ENCODE data around the gene GRM4.

Gene GRM4

GRCh38 chr6:34082864-34083626, 62.8 kb downstream of the GRM4 start:
- no peak for DNase-seq

GRCh38 chr6:34082348-34082747, 63.5 kb downstream of the GRM4 start:
- no peak for DNase-seq

GRCh38 chr6:34080357-34080756, 65.5 kb downstream of the GRM4 start:
- no peak for DNase-seq

- no peak for DNase-seq
Observed at GRCh38 chr6:34079899-34080298, 66.0 kb downstream of the GRM4 start.

DNA sequence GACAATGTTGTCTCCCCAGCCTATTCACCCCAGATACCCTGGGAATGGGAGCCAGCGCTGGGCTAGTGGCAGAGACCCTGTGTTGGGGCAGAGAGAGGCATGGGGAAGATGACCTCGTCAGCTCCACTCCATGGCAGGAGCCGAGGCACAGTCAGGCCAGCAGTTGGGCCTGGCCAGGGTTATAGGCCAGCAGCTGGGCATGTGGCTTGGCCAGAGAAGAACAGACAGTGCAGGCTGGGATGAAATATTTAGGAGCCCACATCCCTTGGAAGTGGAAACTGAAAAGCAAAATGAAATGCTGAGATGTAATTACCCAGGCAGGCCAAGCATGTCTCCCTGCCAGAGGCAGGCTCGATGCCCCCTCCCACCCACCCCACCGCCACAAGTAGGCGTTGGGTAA, 70.0 kb downstream of the GRM4 start:
- DNase-seq, result no peak

GRCh38 chr6:34074064-34074742, 71.7 kb downstream of the GRM4 start:
- no peak for DNase-seq

- no peak for DNase-seq
Observed at GRCh38 chr6:34073540-34073939, 72.3 kb downstream of the GRM4 start.

DNA sequence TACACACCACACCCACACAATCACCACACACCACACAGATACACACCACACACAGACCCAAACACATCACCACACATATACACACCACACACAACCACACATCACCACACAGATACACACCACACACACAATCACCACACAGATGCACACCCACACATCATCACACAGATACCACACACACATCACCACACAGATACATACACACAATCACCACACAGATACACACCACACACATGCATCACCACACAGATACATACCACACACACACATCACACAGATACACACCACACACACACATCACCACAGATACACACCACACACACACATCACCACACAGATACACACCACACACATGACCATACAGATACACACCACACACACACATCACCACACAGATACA, 73.2 kb downstream of the GRM4 start:
- DNase-seq, result no peak

GRCh38 chr6:34071884-34072379, 74.0 kb downstream of the GRM4 start:
- DNase-seq, result no peak

GRCh38 chr6:34071136-34071883, 74.6 kb downstream of the GRM4 start:
- DNase-seq, result no peak

DNA sequence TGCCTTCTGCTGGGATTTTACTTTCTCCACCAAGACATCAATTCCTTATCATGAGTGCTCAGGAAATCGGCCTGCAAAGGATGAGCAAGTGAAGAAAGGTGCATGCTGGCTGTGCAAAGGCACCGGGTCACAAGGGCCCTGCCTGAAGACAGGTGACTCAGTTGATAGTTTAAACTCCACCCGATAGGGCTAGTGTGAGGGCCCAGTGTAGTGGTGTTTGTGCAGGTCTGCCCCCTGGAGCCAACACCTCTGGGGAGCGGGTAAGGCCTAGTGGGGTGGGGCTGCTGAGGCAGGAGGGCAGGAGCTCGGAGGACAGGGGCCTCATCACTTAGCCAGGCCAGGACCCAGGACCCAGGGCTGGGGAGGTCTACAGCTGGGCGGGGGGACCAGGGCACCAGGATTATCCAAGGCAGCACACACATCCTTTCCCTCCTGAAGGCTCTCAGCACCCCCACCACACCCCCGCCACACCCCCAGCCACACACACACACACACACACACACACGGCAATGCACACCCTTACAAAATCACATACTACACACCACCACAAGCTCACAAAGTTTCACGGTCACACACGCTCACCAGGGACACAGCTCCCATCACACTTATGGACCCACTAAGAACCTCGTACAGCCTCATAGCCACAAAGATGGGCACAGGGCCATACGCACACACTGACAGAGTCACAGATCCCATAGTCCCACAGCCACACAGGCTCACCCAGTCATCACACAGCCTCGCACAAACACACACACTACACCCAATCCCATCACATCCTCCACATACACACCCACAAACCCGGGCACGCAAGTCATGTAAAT, 75.4 kb downstream of the GRM4 start:
- no peak for DNase-seq

DNA sequence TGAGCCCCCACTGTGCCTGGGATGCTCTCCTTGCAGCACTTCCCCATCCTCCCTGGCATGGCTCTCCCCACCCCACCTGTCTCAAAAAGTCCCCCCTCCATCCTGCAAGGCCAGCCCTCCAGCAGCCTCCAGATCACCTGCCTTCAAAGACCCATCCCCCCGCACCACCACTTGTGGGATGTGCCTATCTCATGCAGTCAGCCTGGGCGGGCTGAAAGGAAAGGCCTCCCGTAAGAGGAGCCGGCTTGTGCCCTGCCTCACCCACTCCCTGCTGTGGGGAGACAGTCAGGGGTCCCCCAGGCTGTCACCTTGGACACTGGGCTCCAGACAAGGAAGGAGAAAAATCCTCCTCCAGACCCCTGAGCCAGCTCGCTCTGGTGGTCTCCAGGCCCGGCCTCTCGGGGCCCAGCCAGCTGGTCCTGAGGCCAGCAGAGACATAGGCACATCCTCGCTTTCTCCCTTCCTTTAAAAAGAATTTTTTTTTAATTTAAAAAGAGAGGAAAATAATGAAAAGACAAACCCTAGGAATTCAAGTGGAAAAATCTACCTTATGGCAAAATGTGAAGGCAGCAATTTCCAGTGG, 77.3 kb downstream of the GRM4 start:
- DNase-seq, result no peak

- DNase-seq, result no peak
Observed at GRCh38 chr6:34067814-34068213, 78.1 kb downstream of the GRM4 start.

GRCh38 chr6:34066772-34067770, 78.8 kb downstream of the GRM4 start:
- no peak for DNase-seq

- no peak for DNase-seq
Observed at GRCh38 chr6:34066218-34066571, 79.7 kb downstream of the GRM4 start.

DNA sequence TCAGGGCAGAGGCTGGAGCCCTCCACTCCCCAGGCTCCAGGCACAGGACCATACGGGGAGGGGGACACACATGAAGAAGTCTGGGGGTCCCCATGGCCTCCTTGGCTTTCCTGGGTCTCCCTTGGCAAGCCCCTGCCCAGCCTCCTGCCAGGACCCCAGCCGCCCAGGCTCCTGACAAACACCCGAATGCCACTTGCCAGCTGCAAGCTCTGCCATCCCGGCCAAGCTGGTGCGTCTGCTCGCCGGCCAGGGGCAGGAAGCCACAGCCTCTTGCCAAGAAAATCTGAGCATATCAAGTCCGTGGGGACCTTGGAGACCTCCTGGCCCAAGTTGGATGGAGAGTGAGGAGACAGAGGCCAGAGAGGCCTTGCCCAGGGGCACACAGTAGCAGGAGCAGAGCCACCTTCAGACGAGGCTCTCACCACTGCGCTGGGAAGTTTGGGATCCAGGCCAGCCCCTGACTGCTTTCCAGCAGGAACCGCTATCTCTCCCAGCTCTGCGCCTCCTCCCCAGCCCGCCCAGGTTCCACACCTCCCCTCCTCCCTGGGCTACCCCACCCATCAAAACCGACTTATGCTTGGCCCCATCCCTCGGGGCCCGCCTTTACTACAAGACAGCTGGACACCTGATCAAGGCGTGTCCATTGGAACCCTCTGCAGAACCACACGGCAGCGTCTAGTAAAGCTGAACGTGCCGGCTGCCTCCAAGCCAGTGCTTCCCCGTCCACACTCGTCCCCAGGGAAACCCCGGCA, 80.2 kb downstream of the GRM4 start:
- DNase-seq, result no peak

GRCh38 chr6:34064675-34065074, 81.2 kb downstream of the GRM4 start:
- no peak for DNase-seq

DNA sequence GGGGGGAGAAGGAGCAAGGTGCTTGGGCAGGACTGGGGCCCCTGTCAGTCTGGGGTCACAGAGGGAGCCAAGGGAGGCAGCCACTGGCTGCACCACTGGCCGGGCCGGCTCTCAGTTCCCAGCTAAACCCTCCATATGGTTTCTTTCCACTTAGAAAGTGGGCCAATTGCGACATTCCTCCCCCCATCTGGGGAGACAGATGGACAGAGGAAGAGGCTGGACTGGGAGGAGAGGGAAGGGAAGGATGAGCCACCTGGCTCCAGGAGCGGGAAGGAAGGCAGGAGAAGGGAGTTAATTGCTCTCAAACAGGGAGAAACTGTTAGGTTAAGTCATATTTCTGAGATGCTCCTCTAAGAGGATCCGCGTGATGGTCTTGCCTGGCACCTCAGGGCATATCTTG, 82.2 kb downstream of the GRM4 start:
- no peak for DNase-seq

- DNase-seq, result no peak
Observed at GRCh38 chr6:34062815-34063214, 83.1 kb downstream of the GRM4 start.

DNA sequence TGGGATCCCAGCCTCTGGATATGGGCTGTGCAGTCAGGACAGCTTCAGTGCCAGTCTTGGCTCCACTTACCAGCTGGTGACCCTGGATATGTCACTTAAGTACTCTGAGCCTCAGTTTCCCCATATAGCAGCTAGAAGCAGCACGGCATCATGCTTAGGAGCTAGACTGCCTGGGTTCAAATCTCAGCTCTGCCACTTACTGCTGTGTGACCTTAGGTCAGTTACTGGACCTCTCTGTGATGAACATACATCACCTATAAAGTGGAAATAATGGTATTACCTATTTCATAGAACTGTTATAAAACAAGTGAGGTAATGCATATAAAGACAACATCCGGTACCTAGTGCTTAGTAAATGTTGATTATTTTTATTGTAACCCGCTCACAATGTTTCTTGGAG, 83.7 kb downstream of the GRM4 start:
- DNase-seq, result no peak
